ENCODE results near the gene FCRL2. TPM values are rescaled to one million over a fixed set of nuclear protein-coding genes. Genes with fewer than 3 reads are reported as not detected.

Gene FCRL2
- total RNA-seq, 2 donors from 2014 or later, result not detected

DNA sequence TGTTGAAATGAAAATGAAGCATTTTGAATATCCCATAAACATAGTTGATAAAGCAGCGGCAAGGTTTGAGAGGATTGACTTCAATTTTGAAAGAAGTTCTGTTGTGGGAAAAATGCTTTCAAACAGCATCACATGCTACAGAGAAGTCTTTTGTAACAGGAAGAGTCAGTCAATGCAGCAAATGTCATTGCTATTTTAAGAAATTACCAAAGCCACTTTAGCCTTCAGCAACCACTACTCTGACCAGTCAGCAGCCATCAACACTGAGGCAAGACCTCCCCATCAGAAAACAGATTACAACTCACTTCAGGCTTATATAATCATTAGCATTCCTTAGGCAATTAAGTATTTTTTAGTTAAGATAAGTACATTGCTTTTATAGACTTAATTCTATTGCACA, 42.6 kb downstream of the FCRL2 start:
- Histone ChIP-seq H3K27ac (ENCODE audit: low read depth, low read length) (no peak overlapping the region), H3K4me3 (ENCODE audit: low read length) (no peak overlapping the region), H3K36me3 (ENCODE audit: control insufficient read depth, insufficient read depth, low read length) (no peaks in the 10 kb centered on the region), H3K9ac (ENCODE audit: extremely low read depth, low read length, poor library complexity, severe bottlenecking) (no peak overlapping the region), H3K27me3 (ENCODE audit: control insufficient read depth, insufficient read depth, low read length, poor library complexity, severe bottlenecking) (no peaks in the 10 kb centered on the region), H3K9me3 (ENCODE audit: control insufficient read depth, low read length) (no peaks in the 10 kb centered on the region), H3K4me1 (ENCODE audit: control insufficient read depth, insufficient read depth, low read length) (no peaks in the 10 kb centered on the region)
- DNase-seq, result no peak
- TF ChIP-seq, protein P1, sequence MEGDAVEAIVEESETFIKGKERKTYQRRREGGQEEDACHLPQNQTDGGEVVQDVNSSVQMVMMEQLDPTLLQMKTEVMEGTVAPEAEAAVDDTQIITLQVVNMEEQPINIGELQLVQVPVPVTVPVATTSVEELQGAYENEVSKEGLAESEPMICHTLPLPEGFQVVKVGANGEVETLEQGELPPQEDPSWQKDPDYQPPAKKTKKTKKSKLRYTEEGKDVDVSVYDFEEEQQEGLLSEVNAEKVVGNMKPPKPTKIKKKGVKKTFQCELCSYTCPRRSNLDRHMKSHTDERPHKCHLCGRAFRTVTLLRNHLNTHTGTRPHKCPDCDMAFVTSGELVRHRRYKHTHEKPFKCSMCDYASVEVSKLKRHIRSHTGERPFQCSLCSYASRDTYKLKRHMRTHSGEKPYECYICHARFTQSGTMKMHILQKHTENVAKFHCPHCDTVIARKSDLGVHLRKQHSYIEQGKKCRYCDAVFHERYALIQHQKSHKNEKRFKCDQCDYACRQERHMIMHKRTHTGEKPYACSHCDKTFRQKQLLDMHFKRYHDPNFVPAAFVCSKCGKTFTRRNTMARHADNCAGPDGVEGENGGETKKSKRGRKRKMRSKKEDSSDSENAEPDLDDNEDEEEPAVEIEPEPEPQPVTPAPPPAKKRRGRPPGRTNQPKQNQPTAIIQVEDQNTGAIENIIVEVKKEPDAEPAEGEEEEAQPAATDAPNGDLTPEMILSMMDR (conservative IDR thresholded peaks at IDR 0.05), result no peak
- Mint-ChIP-seq H3K36me3 (ENCODE audit: low read depth) (no peaks in the 10 kb centered on the region), H3K27ac (no peak overlapping the region), H3K4me1 (no peaks in the 10 kb centered on the region), H3K27me3 (ENCODE audit: insufficient read depth) (no peaks in the 10 kb centered on the region), H3K4me3 (no peak overlapping the region), H3K9me3 (no peaks in the 10 kb centered on the region)
- WGBS, 2 experiments (ENCODE audit: insufficient coverage in 1 of 2, insufficient read length in 1 of 2), result 90% methylated on average over 1 of the region's 1 CpG; no CpG with 5 or more reads in 1 of the 2 experiments

DNA sequence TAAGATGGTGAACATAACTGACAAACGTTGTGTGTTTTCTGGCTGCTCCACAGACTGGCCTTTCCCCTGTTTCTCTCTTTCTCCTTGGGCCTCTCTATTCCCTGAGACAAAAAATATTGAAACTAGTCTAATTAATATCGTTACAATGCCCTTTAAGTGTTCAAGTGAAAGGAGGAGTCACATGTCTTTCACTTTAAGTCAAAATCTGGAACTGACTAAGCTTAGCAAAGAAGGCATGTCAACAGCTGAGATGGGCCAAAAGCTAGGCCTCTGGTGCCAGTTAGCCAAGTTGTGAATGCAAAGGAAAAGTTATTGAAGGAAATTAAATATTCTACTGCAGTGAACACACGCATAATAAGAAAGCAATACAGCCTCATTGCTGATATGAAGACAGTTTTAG, 44.2 kb downstream of the FCRL2 start:
- H3K36me3 Mint-ChIP-seq (ENCODE audit: low read depth), result no peaks in the 10 kb centered on the region
- H3K27ac Mint-ChIP-seq, result no peak overlapping the region

DNA sequence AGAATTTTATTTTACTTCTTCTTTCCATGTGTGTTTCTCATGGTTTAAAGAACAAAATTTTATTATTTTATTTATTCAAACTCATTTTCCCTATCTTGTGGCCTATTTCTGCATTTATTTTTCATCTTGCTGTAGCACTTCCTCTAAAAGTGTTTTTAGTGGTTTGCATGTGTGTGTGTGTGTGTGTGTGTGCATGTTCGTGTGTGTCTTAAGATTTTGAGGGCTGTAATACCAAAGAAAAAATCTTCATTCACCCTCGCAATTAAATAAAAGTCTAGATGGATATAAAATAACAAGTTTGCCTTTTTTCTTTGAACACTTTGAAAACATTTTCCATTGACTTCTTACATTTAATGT, 51.7 kb downstream of the FCRL2 start:
- H3K27me3 ChIP-seq (ENCODE audit: control insufficient read depth, insufficient read depth, low read length, poor library complexity, severe bottlenecking), result no peaks in the 10 kb centered on the region
- TF ChIP-seq, protein P1 (conservative IDR thresholded peaks at IDR 0.05), result no peak
- no CpG with 5 or more reads among the region's 2 CpGs for WGBS, 2 experiments (ENCODE audit: insufficient coverage in 1 of 2, insufficient read length in 1 of 2)
- no peak overlapping the region for H3K27ac ChIP-seq (ENCODE audit: low read depth, low read length)
- no peak overlapping the region for H3K4me3 Mint-ChIP-seq
- DNase-seq, result no peak
- H3K4me1 Mint-ChIP-seq, result no peaks in the 10 kb centered on the region
- H3K36me3 Mint-ChIP-seq (ENCODE audit: low read depth), result no peaks in the 10 kb centered on the region
- H3K9ac ChIP-seq (ENCODE audit: extremely low read depth, low read length, poor library complexity, severe bottlenecking), result no peak overlapping the region
- peaks cover 28% of the 10 kb centered on the region for H3K9me3 Mint-ChIP-seq
- no peaks in the 10 kb centered on the region for H3K27me3 Mint-ChIP-seq (ENCODE audit: insufficient read depth)
- H3K9me3 ChIP-seq (ENCODE audit: control insufficient read depth, low read length), result peaks cover 20% of the 10 kb centered on the region
- no peak overlapping the region for H3K4me3 ChIP-seq (ENCODE audit: low read length)
- H3K4me1 ChIP-seq (ENCODE audit: control insufficient read depth, insufficient read depth, low read length), result no peaks in the 10 kb centered on the region
- H3K36me3 ChIP-seq (ENCODE audit: control insufficient read depth, insufficient read depth, low read length), result no peaks in the 10 kb centered on the region
- no peak overlapping the region for H3K27ac Mint-ChIP-seq

More for the DNA sequence above, 44.2 kb downstream of the FCRL2 start:
- WGBS, 2 experiments (ENCODE audit: insufficient coverage in 1 of 2, insufficient read length in 1 of 2), result 91 to 100% methylated on average over 1 to 3 of the region's 3 CpGs
- H3K9ac ChIP-seq (ENCODE audit: extremely low read depth, low read length, poor library complexity, severe bottlenecking), result no peak overlapping the region
- H3K9me3 ChIP-seq (ENCODE audit: control insufficient read depth, low read length), result no peaks in the 10 kb centered on the region
- H3K4me1 ChIP-seq (ENCODE audit: control insufficient read depth, insufficient read depth, low read length), result no peaks in the 10 kb centered on the region
- no peak overlapping the region for H3K27ac ChIP-seq (ENCODE audit: low read depth, low read length)
- no peaks in the 10 kb centered on the region for H3K27me3 Mint-ChIP-seq (ENCODE audit: insufficient read depth)
- H3K4me3 Mint-ChIP-seq, result no peak overlapping the region
- H3K4me1 Mint-ChIP-seq, result no peaks in the 10 kb centered on the region
- H3K4me3 ChIP-seq (ENCODE audit: low read length), result no peak overlapping the region
- TF ChIP-seq, protein P1 (conservative IDR thresholded peaks at IDR 0.05), result no peak
- H3K27me3 ChIP-seq (ENCODE audit: control insufficient read depth, insufficient read depth, low read length, poor library complexity, severe bottlenecking), result no peaks in the 10 kb centered on the region
- no peaks in the 10 kb centered on the region for H3K9me3 Mint-ChIP-seq
- H3K36me3 ChIP-seq (ENCODE audit: control insufficient read depth, insufficient read depth, low read length), result no peaks in the 10 kb centered on the region
- DNase-seq, result no peak

All from endodermal cell (in vitro differentiated cells).